HL-60/S4 treated with retinoic acid at 250 ng/mL for 4 days and 3 days (cell line): ENCODE measurements around the gene PREP.
"Not testable (repeated sequence)": the region's sequence is repeated elsewhere in the genome, so short reads cannot be mapped to it uniquely, and the experiment has no call there.

Experiments
- in situ Hi-C: fragments of 300-500 bp; cut with MboI; formaldehyde crosslinking; loops from 2 replicates; pipeline ENCODE4 v1.7.0; 2022; ENCODE audit warnings: low sequenced_read_pairs

The PREP gene

DNA sequence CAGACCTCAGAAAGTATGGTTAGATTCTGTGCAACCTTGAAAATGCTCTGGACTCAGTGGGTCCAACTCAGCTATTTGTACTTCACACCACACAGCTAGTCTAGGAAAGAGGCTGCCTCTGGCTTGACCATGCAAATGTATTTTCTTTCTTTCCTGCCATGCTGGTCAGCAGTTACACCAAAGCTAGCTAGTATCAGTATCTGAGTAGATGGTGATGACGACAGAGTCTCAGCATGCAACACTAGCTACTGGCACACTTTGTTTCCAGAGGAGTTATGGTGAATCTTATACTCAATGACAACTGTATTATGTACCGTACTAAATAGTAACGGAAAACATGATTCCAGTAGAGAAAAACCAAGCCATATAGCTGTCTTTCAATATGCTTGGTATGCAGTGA lies 126.5 kb downstream of the PREP start:
- in situ Hi-C loops, result no loop called here

DNA sequence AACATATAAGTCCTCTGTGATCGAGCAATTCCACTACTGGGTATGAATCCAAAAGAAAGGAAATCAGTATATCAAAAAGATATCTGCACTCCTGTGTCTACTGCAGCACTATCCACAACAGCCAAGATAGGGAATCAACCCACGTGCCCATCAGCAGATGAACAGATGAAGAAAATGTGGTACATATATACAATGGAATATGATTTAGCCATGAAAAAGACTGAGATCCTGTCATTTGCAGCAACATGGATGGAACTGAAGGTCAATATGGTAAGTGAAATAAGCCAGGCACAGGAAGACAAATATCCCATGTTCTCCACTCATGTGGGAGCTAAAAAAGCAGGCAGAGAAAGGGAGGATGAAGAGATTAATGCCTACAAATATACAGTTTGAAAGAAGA lies 127.3 kb downstream of the PREP start:
- in situ Hi-C loops, result no loop called here

DNA sequence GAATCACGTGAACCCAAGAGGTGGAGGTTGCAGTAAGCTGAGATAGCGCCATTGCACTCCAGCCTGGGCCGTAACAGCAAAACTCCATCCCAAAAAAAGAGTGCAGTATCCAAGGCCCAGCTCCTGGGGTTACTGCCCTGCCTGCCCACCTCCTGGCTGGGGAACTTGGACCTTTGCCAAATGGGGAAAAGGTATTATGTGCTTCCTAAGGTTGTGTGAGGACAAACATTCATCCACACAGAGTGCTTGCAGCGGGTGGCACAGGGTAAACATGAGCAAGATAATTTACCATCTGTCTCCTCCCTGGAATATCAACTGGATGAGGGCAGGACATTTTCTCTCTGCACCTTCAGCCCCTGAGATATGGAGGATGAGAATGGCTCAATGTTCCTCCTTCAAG lies 128.2 kb downstream of the PREP start:
- in situ Hi-C loops, result no loop called here

DNA sequence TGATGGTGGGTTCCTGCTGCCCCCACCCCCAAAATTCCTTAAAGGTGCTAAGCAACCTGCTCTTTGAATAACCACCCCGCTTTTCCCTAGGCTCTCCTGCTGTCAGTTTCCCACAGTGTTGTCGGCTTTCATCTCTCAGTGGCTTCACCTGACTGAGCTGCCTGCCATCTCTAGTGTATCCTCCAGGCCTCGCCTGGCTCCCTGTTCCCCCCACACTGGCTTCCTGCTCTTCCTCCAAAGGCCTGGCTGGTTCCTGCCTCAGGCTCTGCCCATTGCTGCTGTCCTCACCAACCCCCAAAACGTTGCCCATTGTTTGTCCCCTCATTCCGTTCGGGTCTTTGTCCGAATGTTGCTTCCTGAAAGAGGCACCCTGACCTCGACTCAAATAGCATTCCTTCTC lies 129.3 kb downstream of the PREP start:
- in situ Hi-C loops, result no loop called here

DNA sequence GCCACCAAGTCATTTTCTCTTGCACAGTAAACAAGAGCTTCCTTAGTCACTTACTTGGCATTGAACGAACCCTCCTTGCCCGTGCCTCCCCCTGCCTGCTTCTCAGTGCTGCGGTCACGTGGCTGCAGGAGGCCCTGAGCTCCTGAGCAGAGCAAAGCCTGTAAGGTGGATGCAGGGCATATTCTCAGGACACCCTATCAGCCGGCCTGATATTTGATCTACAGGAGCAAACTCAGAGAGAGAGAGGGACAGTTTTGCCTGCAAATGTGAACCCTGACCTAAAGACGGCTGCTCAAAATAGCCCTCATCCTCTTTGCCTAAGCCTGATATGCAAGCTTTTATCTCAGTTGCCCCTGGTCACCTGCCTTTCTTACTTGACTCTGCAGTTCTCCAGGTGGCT lies 130.1 kb downstream of the PREP start:
- in situ Hi-C loops, result no loop called here

GRCh38 chr6:105270511-105270910 lies 132.4 kb downstream of the PREP start:
- in situ Hi-C loops, result no loop called here

DNA sequence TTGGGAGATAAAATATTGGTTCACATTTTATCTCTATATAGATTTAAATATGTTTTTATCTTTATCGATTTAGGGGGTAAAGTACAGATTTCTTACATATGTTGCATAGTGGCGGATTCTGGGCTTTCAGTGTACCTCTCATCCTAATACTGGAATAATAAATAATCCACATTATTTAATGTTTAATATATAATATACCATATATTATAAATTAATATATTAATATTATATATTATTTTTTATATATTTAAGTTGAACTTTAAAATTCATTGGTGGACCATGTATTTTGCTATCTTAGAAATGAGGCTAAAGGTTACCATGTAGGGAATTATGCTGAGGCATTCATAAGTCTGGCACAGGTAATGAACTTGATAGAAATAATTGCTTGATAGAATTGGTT lies 133.5 kb downstream of the PREP start:
- in situ Hi-C loops, result no loop called here

DNA sequence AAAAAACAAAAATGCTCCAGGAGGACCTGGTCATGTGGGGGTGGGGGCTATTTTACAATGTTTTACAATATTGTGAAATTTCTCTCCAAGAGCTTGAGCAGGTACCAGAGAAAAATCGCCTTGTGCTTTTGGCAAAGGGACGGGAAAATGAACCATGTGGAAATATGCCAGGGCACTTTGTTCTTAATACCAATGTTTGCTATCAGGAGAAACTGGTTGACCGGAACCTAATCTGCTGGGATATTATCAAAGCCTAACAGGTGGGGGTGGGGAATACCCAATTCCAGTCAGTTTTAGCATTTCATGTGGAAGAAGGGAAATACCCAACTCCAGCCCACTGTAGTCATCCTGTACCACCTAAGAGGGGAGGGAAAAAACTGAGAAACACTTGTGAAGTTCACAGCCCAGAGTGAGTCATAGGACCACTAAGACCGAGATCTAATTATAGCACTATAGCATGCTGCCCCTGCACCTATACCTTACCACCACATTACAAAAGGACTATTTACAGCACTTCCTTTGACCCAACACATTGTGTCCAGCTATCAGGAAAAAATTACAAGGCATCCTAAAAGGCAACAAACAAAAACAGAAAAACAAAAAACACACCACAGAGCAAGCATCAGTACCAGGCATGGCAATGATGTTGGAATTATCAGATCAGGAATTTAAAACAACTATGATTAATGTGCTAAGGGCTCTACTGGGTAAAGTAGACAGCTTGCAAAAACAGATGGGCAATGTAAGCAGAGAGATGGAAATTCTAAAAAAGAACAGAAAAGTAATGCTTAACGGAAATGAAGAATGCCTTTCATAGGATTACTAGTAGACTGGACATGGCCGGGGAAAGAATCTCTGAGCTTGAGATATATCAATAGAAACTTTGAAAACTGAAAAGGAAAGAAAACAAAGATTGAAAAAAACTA lies 138.9 kb downstream of the PREP start:
- in situ Hi-C loops, result no loop called here

GRCh38 chr6:105259913-105260889 lies 142.7 kb downstream of the PREP start:
- in situ Hi-C loops, result no loop called here

DNA sequence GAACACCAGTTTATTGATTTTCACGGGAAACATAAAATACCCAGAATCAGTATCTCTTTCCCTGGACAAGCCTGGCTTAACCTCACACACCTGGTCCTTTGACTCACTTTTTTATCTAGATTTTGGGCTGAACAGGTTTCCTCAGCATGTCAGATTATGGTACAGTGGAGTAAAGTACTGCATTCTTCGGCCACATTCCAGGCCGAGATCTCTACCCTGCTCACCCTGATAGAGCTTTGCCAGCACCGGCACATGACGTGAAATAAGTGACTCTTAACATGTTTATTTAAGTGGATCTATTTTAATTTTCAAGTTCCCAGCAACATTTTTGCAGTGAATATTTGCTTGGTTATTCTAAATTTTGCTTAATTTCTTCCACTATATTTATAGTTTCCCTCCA lies 144.1 kb downstream of the PREP start:
- in situ Hi-C loops, result no loop called here

GRCh38 chr6:105257340-105257739 lies 145.5 kb downstream of the PREP start:
- in situ Hi-C loops, result no loop called here

GRCh38 chr6:105256619-105257018 lies 146.3 kb downstream of the PREP start:
- in situ Hi-C loops, result no loop called here

GRCh38 chr6:105253787-105254186 lies 149.1 kb downstream of the PREP start:
- in situ Hi-C loops, result no loop called here

GRCh38 chr6:105251689-105252088 lies 151.2 kb downstream of the PREP start:
- in situ Hi-C loops, result no loop called here

DNA sequence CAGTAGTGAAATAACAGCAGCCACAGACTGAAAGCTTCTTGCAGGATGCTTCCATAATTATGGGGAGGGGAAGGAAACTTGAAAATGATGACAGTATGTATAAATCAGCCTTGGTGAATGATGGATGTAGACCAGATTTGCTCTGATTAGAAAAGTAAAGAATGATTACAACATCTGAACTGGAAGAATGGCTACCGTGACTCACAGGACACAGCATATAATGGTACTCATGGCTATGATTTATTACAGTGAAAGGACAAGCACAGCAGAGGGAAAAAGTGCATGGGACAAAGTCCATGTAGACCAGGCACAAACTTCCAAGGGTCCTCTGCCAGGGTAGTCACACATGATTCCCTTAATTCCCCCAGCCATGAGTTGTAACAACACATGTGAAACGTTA lies 152.3 kb downstream of the PREP start:
- in situ Hi-C loops, result no loop called here

DNA sequence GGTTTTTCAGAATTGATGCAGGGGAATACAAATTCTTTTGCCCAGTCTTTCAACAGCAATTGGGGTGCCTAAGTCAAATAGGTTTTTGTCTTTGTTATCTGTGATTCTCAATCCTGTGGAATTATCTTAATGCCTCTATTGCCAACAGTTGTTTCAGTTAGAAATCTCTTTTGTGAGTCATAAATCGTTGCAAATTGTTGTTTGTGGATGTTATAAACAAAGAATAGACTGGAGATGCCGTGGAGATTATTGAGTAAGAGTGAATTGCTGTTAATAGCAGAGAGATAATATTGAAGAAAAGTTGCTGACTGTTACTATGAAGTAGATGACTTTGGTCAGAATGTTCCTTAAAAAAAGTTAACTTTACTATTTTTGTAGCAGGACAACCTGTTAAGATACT lies 159.4 kb downstream of the PREP start:
- in situ Hi-C loops, result no loop called here

DNA sequence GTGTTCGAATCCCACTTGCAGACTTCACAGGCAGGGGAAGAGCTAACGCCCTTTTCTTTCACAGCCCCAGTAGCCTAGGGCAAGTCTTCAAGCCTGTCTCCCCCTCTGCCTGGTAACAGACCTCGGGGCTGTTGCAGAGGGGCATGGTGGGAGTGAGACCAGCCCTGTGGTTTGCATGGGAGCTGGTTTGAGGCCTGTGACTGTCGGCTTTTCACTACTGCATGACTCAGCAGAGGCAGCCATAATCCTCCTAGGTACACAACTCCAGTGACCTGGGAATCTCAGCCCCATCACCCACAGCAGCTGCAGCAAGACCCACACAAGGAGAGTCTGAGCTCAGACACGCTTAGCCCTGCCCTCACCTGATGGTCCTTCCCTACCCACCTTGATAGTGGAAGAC lies 167.7 kb downstream of the PREP start:
- in situ Hi-C loops, result no loop called here

DNA sequence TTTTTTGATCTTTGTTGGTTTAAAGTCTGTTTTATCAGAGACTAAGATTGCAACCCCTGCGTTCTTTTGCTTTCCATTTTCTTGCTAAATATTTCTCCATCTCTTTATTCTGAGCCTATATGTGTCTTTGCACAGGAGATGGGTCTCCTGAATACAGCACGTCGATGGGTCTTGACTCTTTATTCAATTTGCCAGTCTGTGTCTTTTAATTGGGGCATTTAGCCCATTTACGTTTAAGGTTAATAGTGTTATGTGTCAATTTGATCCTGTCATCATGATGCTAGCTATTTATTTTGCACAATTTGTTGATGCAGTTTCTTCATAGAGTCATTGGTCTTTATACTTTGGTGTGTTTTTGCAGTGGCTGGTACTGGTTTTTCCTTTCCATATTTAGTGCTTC lies 171.1 kb downstream of the PREP start:
- in situ Hi-C loops, result not testable (repeated sequence)
